HepG2 (cell line): Measurements from ENCODE around the gene WDR81. TPM values are rescaled to one million over a fixed set of nuclear protein-coding genes. Genes with fewer than 3 reads are reported as not detected.

Experiments used
- ARNT ChIP-seq: fragments of 450-650 bp; IDR thresholded peaks from 2 replicates; pipeline ENCODE4 v1.6.1; 2017
- EZH2 ChIP-seq: conservative IDR thresholded peaks from 2 replicates; pipeline ENCODE4 v1.6.1; 2012; ENCODE audit warnings: mild to moderate bottlenecking, low read depth, low read length, moderate library complexity
- FOXO1 ChIP-seq: sonication (generic); formaldehyde crosslinking; IDR thresholded peaks from 2 replicates; pipeline ENCODE4 v1.4.0; 2020; ENCODE audit warnings: missing genetic modification reagents
- HES4 ChIP-seq: sonication (generic); formaldehyde crosslinking; IDR thresholded peaks from 2 replicates; pipeline ENCODE4 v1.9.0; 2021; ENCODE audit warnings: mild to moderate bottlenecking, missing genetic modification reagents, borderline replicate concordance
- JDP2 ChIP-seq: sonication (generic); formaldehyde crosslinking; IDR thresholded peaks from 2 replicates; pipeline ENCODE4 v1.8.1; 2022; ENCODE audit warnings: missing genetic modification reagents, borderline replicate concordance
- RFXAP ChIP-seq: sonication (generic); formaldehyde crosslinking; IDR thresholded peaks from 2 replicates; pipeline ENCODE4 v1.4.0; 2020; ENCODE audit warnings: missing genetic modification reagents, borderline replicate concordance
- TRIM24 ChIP-seq: sonication (generic); formaldehyde crosslinking; IDR thresholded peaks from 2 replicates; pipeline ENCODE4 v1.8.0; 2022; ENCODE audit warnings: mild to moderate bottlenecking, missing genetic modification reagents
- YEATS2 ChIP-seq: sonication (generic); formaldehyde crosslinking; IDR thresholded peaks from 2 replicates; pipeline ENCODE4 v1.4.0; 2020; ENCODE audit warnings: missing genetic modification reagents, borderline replicate concordance
- ZFP36L2 ChIP-seq: sonication (generic); formaldehyde crosslinking; IDR thresholded peaks from 2 replicates; pipeline ENCODE4 v1.4.0; 2020; ENCODE audit warnings: missing genetic modification reagents
- ZNF44 ChIP-seq: sonication (generic); formaldehyde crosslinking; IDR thresholded peaks from 2 replicates; pipeline ENCODE4 v1.5.1; 2020; ENCODE audit warnings: mild to moderate bottlenecking, missing genetic modification reagents
- ZNF468 ChIP-seq: sonication (generic); formaldehyde crosslinking; IDR thresholded peaks from 2 replicates; pipeline ENCODE4 v1.8.0; 2022; ENCODE audit warnings: mild to moderate bottlenecking, moderate library complexity, missing genetic modification reagents
- ZNF670 ChIP-seq: sonication (generic); formaldehyde crosslinking; IDR thresholded peaks from 2 replicates; pipeline ENCODE4 v1.8.0; 2022; ENCODE audit warnings: mild to moderate bottlenecking, missing genetic modification reagents, borderline replicate concordance
- polyA plus RNA-seq, 8 experiments: library from polyadenylated mRNA; depleted of rRNA in 3 of 8; stranded (reverse) in 7 of 8; unstranded in 1 of 8; fragments of >200 nt; fragmentation: Illumina TruSeq in 4 of 8; extraction: Trizol in 4 of 8; gene quantifications; 2 replicates each; pipeline versions ENCODE4 v1.2.1 to v1.2.3, GENCODE V29; 2011 to 2016; ENCODE audit warnings: low read depth in 4 of 8, missing spikeins in 1 of 8, mixed read lengths in 1 of 8; ENCODE audit not compliant: insufficient read depth in 1 of 8
- total RNA-seq, 5 experiments: library from RNA; depleted of rRNA; stranded (reverse); fragments of >200 nt; fragmentation: Illumina TruSeq; extraction: Trizol; gene quantifications; 2 replicates each; pipeline ENCODE4 v1.2.3, GENCODE V29; 2016; ENCODE audit warnings: low read depth in 1 of 5
- TF ChIP-seq, protein P1 (sequence below): sonication (generic); formaldehyde crosslinking; conservative IDR thresholded peaks from 2 replicates; pipeline ENCODE4 v1.4.0; 2020; ENCODE audit warnings: mild to moderate bottlenecking, missing genetic modification reagents, moderate library complexity
- TF ChIP-seq, protein P2 (sequence below): sonication (generic); formaldehyde crosslinking; IDR thresholded peaks from 2 replicates; pipeline ENCODE4 v1.4.0; 2020; ENCODE audit warnings: mild to moderate bottlenecking, missing genetic modification reagents
- TF ChIP-seq, protein P3 (sequence below): sonication (generic); formaldehyde crosslinking; IDR thresholded peaks from 2 replicates; pipeline ENCODE4 v1.5.0; 2020; ENCODE audit warnings: missing genetic modification reagents
- TF ChIP-seq, protein P4 (sequence below): sonication (generic); formaldehyde crosslinking; IDR thresholded peaks from 2 replicates; pipeline ENCODE4 v1.4.0; 2020; ENCODE audit warnings: missing genetic modification reagents; ENCODE audit errors: not compliant biosample characterization

The WDR81 gene
- total and polyA plus RNA-seq, 2 of the 13 experiments (the other 11 are each of a cell fraction or from before 2014, with no cell fraction given) = 9.1 to 16.7 TPM

DNA sequence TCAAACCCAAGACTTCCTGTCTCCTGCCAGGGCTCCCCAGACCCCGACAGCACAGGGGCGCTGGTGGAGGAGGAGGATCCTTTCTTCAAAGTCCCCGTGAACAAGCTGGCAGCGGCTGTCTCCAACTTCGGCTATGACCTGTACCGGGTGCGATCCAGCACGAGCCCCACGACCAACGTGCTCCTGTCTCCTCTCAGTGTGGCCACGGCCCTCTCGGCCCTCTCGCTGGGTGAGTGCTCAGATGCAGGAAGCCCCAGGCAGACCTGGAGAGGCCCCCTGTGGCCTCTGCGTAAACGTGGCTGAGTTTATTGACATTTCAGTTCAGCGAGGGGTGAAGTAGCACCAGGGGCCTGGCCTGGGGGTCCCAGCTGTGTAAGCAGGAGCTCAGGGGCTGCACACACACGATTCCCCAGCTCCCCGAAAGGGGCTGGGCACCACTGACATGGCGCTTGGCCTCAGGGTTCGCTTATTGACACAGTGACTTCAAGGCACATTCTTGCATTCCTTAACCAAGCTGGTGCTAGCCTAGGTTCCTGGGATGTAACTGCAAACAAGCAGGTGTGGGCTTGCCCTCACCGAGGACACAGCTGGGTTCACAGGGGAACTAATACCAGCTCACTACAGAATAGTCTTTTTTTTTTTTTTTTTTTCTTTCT is 45.4 kb downstream of the WDR81 start (continued):
- TF ChIP-seq, protein P1, sequence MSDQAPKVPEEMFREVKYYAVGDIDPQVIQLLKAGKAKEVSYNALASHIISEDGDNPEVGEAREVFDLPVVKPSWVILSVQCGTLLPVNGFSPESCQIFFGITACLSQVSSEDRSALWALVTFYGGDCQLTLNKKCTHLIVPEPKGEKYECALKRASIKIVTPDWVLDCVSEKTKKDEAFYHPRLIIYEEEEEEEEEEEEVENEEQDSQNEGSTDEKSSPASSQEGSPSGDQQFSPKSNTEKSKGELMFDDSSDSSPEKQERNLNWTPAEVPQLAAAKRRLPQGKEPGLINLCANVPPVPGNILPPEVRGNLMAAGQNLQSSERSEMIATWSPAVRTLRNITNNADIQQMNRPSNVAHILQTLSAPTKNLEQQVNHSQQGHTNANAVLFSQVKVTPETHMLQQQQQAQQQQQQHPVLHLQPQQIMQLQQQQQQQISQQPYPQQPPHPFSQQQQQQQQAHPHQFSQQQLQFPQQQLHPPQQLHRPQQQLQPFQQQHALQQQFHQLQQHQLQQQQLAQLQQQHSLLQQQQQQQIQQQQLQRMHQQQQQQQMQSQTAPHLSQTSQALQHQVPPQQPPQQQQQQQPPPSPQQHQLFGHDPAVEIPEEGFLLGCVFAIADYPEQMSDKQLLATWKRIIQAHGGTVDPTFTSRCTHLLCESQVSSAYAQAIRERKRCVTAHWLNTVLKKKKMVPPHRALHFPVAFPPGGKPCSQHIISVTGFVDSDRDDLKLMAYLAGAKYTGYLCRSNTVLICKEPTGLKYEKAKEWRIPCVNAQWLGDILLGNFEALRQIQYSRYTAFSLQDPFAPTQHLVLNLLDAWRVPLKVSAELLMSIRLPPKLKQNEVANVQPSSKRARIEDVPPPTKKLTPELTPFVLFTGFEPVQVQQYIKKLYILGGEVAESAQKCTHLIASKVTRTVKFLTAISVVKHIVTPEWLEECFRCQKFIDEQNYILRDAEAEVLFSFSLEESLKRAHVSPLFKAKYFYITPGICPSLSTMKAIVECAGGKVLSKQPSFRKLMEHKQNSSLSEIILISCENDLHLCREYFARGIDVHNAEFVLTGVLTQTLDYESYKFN (CRISPR knock-in tag) = peak; percentile 77
- TF ChIP-seq HES4 (CRISPR knock-in tag) = no peak
- no peak for TF ChIP-seq ZNF468
- no peak for TF ChIP-seq ARNT
- TF ChIP-seq YEATS2 (CRISPR knock-in tag) = no peak; the same call in 1 of the 2 replicates
- TF ChIP-seq ZNF44 (CRISPR knock-in tag) = no peak
- TF ChIP-seq RFXAP (CRISPR knock-in tag) = no peak
- TF ChIP-seq, protein P2, sequence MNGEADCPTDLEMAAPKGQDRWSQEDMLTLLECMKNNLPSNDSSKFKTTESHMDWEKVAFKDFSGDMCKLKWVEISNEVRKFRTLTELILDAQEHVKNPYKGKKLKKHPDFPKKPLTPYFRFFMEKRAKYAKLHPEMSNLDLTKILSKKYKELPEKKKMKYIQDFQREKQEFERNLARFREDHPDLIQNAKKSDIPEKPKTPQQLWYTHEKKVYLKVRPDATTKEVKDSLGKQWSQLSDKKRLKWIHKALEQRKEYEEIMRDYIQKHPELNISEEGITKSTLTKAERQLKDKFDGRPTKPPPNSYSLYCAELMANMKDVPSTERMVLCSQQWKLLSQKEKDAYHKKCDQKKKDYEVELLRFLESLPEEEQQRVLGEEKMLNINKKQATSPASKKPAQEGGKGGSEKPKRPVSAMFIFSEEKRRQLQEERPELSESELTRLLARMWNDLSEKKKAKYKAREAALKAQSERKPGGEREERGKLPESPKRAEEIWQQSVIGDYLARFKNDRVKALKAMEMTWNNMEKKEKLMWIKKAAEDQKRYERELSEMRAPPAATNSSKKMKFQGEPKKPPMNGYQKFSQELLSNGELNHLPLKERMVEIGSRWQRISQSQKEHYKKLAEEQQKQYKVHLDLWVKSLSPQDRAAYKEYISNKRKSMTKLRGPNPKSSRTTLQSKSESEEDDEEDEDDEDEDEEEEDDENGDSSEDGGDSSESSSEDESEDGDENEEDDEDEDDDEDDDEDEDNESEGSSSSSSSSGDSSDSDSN (CRISPR knock-in tag) = peak; percentile 42; the same call in 1 of the 2 replicates
- TF ChIP-seq EZH2 = no peak
- no peak for TF ChIP-seq ZNF670 (CRISPR knock-in tag)
- TF ChIP-seq JDP2 (CRISPR knock-in tag) = no peak
- TF ChIP-seq TRIM24 = no peak
- TF ChIP-seq ZFP36L2 (CRISPR knock-in tag) = no peak
- TF ChIP-seq, protein P3, sequence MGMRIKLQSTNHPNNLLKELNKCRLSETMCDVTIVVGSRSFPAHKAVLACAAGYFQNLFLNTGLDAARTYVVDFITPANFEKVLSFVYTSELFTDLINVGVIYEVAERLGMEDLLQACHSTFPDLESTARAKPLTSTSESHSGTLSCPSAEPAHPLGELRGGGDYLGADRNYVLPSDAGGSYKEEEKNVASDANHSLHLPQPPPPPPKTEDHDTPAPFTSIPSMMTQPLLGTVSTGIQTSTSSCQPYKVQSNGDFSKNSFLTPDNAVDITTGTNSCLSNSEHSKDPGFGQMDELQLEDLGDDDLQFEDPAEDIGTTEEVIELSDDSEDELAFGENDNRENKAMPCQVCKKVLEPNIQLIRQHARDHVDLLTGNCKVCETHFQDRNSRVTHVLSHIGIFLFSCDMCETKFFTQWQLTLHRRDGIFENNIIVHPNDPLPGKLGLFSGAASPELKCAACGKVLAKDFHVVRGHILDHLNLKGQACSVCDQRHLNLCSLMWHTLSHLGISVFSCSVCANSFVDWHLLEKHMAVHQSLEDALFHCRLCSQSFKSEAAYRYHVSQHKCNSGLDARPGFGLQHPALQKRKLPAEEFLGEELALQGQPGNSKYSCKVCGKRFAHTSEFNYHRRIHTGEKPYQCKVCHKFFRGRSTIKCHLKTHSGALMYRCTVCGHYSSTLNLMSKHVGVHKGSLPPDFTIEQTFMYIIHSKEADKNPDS (CRISPR knock-in tag) = no peak
- peak; percentile 74; the same call in 1 of the 2 replicates for TF ChIP-seq FOXO1 (CRISPR knock-in tag)
- TF ChIP-seq, protein P4, sequence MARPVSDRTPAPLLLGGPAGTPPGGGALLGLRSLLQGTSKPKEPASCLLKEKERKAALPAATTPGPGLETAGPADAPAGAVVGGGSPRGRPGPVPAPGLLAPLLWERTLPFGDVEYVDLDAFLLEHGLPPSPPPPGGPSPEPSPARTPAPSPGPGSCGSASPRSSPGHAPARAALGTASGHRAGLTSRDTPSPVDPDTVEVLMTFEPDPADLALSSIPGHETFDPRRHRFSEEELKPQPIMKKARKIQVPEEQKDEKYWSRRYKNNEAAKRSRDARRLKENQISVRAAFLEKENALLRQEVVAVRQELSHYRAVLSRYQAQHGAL = no peak
